Mesenteric fat pad (tissue), 1 donor: Measurements from ENCODE around the gene ELOVL3. TPM values are rescaled to one million over a fixed set of nuclear protein-coding genes. Genes with fewer than 3 reads are reported as not detected.
"Not testable (repeated sequence)": the region's sequence is repeated elsewhere in the genome, so short reads cannot be mapped to it uniquely, and the experiment has no call there.

Experiments used
- DNase-seq: peaks from one replicate; pipeline ENCODE4 v3.0.0-alpha.2; 2020; ENCODE audit warnings: low spot score
- long read RNA-seq: library from polyadenylated mRNA; unstranded; transcript quantifications from one replicate; pipeline ENCODE4 v2.0.0, GENCODE V29; 2020
- total RNA-seq: library from RNA; stranded (reverse); fragmentation: NEBNext Ultra II Directional; extraction: Animal tissue kit (Norgen Biotek cat#: 25700); gene quantifications from one replicate; pipeline ENCODE4 v1.2.1, GENCODE V29; 2021
- donor health status: DM: yes; HTN: yes; CAD: no.

Gene ELOVL3, protein sequence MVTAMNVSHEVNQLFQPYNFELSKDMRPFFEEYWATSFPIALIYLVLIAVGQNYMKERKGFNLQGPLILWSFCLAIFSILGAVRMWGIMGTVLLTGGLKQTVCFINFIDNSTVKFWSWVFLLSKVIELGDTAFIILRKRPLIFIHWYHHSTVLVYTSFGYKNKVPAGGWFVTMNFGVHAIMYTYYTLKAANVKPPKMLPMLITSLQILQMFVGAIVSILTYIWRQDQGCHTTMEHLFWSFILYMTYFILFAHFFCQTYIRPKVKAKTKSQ
- total RNA-seq, result 7.2 TPM
- long read RNA-seq, transcript ELOVL3-201 (4 exons, 1,371 nt), result major isoform, 39 of 41 reads
- long read RNA-seq, partial matches to known transcripts, result 0 of 41 reads
- long read RNA-seq, other reads (novel, unspliced or antisense), result 2 of 41 reads

DNA sequence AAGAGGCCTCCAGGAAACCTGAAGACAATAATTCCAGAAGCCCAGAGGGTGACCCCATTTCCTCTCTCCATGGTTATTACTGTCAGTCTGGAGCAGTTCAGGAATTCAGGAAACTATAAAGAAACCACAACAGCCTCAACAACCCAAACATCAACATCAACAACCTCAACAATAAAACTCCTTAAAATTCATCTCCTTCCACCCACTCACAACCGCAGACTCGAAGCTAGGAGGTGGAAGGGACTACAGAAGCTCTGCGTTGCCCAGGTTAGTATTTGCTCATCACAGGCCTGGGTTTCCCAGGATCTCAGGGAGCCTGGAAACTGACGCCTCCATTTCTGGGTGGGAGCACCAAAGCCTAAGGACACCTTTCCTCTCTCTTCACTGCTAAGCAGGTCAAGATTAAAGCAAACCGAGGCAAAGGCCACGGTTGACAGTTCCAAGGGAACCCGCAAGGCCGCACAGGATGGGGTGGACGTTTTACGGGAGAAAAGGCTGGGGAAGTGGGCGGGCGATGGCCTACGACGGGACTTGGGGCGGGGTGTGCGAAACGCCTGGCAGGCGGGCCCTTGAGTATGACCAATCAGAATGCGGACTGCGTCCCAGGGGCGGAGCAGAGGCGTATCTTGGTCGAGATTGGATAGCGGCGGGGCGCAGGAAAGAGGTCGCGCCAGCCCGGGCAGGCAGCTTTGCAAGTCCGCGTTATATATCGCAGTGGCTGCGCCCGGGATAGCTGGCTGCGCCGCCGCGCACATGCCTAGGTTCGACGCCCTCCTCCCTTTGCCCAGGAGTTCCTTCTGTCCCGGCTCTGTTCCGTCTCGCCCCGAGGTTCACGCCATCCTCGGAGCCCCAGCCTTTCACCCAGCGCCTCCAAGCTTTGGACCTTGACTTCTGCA, at the start of gene ELOVL3:
Gene ELOVL3 (plus strand): TSS at position 654 of the 896 bp plus-strand sequence. CDS start 250 bp downstream, outside the sequence.
- peak; percentile 96 for DNase-seq

DNA sequence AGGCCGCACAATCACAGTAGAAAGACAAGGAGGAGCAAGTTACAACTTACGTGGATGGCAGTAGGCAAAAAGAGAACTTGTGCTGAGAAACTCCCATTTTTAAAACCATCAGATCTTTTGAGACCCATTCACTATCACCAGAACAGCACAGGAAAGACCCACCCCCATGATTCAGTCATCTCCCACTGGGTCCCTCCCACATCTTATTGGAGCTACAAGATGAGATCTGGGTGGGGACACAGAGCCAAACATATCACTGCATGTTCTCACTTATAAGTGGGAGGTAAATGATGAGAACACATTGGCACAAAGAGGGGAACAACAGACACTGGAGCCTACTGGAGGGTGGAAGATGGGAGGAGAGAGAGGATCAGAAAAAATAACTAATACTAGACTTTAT, 41.5 kb upstream of the ELOVL3 start:
- DNase-seq, result no peak

DNA sequence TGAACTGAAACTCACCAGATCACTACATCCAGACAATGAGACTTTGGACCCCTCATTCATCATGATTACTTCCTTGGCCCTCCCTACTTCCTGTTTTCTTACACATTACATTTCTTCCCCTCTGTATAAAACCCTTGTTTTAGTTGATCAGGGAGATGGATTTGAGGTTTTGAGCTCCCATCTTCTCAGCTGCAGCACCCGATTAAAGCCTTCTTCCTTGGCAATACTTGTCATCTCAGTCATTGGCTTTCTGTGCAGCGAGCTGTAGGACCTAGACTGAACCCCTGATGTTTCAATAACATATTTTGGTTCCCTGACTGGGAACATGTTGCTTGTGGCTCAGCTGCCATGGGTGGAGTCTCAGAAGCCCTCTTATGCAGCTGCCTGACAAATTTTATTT, 40.8 kb upstream of the ELOVL3 start:
- no peak for DNase-seq

DNA sequence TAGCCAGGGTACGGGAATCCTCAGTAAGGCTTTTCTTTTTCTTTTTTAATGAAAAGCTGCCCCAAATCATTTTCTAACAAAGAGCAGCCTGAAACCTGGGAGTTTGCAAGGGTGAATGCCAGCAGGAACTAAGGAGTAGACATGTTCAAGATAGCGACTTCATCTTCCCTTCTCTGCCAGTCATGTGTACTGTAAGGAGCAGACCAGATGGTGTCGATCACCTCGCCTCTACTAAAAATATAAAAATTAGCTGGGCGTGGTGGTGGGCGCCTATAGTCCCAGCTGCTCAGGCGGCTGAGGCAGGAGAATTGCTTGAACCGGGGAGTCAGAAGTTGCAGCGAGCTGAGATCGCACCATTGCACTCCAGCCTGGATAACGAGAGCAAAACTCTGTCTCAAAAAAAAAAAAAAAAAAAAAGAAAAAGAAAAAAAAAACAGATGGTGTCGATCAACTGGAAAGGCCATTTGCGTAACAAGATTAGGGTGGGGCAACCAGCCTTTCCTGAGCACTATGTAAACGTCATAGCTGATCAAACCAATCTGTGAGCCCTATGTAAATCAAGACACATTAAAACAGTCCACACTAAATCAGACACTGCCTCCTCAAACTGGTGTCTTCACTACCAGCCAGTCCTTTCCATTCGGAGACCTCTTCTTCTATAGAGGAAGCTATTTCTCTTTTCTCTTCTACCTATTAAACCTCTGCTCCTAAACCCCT, 40.1 kb upstream of the ELOVL3 start:
- no peak for DNase-seq

DNA sequence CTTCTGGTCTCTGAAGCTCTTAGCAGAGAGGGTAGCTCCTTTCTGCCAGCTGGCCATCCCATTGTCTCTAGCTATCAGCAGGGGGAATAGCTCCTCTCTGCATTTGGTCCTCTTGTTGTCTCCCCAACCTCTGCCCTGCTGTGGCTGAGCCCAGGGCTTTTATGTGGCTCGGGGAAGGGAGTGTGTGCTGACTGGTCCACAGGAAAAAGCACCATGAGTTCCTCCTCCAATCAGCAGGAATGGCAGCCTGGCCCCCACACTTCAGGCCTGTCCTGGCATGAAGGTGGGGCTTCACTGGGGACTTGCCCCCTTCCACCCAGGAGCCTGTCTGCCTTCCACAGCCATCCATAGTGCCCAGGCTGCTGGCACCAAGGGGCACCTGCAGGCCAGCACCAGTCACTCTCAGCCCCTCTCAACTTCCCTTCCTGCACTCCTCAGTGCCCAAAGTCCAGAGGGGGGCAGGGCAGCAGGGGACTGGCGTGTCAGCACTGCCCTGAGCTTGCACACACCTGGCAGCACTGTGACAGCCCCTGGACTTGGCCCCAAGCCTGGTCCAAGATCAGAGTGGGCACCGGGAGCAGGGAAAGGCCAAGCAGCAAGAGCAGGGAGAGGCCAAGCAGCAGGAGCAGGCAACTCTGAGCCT, 37.7 kb upstream of the ELOVL3 start:
- DNase-seq, result no peak

DNA sequence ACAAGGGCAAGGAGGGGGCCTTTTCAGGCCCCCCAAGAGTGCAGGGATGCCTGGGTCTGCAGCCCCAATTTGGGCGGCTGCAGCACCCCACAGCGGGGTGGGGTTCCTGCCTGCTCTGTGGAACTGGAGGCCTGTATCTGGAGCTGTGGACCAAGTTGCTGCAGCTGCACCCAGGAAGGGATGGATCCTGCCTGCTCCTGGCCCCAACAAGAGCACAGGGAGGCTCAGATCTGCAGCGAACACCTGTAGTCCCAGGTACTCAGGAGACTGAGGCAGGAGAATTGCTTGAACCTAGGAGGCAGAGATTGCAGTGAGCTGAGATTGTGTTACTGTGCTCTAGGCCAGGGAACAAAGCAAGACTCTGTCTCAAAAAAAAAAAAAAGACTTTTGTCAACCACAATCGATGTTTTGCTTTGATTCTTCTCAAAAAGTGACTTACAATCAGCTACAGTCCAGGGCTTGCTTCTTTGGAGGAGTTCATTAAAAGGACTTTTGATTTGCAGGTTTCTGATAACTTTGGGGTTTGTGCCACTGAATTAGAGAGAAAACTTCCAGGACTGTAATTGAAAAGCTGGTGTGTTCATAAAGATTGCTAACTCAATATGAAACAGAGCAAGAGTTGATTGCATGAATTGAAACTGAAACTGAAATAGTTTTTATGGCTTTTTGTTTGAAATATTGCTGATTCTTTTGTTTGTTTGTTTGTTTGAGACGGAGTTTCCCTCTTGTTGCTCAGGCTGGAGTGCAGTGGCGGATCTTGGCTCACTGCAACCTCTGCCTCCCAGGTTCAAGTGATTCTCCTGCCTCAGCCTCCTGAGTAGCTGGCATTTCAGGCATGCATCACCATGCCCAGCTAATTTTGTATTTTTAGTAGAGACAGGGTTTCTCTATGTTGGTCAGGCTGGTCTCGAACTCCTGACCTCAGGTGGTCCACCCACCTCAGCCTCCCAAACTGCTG, 36.9 kb upstream of the ELOVL3 start:
- not testable (repeated sequence) for DNase-seq

DNA sequence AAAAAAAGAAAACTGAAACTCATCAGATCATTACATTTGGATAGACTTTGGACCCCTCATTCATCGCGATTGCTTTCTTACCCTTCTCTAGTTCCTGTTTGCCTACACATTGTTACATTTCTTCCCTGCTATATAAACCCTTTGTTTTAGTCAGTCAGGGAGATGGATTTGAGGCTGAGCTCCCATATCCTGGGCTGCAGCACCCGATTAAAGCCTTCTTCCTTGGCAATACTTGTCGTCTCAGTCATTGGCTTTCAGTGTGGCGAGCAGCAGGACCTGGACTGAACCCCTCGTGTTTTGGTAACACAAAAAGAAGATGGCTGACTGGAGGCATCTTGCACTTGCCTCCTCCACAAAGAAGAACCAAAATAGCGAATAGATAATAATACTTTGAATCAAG, 34.1 kb upstream of the ELOVL3 start:
- DNase-seq, result no peak

DNA sequence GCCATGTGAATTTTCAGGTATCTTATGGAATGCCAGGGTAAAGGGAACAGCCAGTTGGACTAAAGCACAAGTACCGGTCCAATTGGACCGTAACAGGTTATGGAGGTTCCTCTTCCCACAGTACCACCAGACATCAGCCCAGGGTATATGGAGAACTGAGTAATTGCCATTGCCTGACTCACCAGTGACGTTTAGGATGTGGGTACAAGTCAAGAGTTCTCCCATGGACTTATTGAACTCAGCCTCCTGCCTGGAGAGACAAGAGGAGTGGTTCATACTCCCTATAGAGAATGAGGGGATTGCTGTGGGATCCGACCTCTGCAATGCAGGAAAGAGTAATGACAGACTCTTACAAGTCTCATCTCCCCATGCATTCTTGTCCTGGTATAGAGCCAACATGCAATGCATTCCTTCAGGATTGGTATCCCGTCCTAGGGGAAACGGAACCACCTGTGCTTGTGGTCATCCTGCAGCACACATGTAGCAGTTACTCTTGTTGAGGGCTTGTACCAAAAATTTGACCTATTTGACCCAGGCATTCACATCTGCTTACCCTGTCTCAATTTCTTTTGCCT, 30.7 kb upstream of the ELOVL3 start:
- DNase-seq, result no peak

DNA sequence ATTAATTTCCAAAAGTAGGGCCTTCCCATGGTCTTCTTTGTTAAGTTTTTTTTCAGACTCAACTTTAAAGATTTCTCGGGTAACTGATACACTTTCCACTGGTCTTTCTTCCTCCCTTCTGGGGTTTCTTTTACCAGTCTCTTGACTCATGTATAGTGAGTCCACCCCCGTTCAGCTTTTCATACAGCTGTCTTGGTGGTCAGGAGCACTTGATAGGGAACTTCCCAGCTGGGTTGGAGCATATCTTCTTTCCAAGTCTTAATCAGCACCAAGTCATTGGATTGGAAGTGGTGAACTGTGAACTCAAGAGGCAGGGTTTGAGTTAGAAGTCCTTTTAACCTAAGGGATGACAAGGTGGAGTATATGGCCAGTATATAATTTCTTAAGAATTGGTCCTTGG, 29.2 kb upstream of the ELOVL3 start:
- no peak for DNase-seq

DNA sequence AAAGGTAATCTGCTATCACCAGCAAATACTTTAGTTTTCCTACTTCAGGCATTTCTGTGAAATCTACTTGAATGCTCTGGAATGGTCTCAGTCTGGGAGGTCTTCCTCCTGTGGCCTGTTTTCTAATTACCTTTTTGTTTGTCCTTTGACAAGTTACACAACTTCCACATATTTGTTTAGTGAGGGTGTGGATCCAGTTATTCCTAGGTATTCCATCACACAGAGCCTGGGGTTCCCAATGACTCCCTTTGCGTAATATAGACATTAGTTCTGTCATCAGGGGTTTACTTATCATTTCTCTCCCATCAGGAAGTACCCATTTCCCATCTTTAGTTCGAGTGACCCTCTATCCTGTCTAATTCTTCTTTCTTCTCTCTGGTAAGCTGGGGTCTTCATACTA, 28.1 kb upstream of the ELOVL3 start:
- no peak for DNase-seq

DNA sequence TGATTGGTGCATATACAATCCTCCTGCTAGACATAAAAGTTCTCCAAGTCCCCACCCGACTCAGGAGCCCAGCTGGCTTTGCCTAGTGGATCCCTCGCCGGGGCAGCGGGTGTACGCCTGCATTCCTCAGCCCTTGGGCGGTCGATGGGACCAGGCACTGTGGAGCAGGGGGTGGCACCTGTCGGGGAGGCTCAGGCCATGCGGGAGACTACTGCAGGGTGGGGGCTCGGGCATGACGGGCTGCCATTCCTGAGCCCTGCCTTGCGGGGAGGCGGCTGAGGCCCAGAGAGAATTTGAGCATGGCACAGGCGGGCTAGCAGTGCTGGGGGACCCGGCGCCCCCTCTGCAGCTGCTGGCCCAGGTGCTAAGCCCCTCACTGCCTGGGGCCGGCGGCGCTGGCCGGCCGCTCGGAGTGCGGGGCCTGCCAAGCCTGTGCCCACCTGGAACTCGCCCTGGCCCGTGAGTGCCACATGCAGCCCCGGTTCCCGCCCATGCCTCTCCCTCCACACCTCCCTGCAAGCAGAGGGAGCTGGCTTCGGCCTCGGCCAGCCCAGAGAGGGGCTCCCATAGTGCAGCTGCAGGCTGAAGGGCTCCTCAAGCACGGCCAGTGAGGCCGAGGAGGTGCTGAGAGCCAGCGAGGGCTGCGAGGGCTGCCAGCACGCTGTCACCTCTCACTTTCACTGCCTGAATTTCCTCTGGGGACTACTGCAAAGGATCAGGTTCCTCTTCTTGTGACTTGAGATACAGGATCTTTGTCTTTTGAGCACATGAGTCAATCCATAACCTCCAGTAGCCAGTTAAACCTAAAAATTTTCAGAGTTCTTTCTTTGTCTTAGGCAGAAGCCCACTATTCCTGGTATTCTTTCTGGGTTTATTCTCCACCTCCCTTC, 25.1 kb upstream of the ELOVL3 start:
- DNase-seq, result no peak

DNA sequence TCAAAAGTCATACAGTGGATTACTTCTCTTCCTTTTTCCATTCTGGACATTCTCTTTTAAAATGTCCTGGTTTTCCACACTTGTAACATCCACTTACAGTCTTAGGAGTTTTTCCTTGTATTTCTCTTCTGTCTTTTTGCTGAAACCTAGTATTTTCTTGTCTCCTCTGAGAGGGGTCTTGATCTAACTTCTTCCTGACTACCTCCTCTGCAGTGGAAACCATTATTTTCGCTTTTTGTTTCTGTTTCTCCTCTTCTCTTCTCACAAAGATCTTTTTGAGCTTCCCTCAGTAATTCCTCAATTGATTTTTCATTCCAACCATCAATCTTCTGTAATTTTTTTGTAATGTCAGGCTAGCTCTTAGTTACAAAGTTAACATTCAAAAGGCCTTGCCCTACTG, 23.7 kb upstream of the ELOVL3 start:
- DNase-seq, result no peak

DNA sequence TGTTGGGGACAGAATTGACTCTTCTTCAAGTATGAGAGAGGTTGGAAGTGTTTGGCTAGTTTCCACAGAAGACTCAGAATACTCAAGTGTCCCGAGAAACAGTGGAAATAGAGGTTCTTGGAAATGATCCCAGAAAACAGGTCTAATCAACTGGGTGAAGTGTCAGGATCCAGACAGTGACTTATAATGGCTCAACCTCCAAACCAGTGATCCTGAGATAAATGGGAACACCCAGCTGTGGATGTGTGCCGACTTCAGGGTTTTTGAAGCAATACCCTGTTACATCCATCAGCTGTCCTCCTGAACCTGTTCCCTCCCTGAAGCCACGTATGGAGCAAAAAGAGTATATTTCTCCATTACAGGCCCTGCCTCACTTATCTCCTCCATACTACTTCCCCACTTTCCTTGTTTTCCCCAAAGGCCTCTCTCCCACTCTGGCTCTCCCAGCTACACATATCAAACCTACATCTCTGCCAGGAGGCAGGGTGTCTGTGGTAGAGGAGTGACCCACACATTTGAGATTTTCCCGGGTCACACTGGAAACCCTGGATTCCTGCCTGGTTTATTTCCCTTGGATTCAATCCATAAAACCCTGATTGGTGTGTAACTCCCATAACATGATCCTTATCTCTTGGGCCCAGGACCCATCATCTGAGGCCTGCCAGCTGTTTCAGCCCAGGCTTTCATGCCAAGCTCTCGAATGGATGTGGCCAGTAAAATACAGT, 17.6 kb upstream of the ELOVL3 start:
- DNase-seq, result no peak

DNA sequence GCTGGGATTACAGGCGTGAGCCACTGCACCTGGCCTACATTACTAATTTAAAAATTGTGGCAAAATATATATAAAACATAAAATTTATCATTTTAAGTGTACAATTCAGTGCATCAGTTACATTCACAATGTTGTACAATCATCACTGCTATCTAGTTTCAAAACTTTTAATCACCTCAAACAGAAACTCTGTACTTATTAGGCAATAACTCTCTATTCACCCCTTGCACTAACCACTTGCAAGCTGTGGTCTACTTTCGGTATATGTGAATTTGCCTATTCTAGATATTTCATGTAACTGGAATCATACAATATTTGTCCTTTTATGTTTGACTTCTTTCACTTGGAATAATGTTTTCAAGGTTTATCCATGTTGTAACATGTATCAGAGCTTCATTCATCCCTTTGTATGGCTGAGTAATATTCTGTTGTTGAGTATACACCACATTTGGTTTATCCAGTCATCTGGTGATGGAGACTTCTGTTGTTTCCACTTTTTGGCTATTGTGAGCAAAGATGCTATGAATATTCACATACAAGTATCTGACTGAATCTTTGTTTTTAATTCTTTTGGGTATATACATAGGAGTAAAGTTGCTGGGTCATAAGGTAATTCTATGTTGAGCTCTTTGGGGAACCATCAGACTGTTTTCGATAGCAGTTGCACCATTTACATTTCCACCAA, 14.3 kb upstream of the ELOVL3 start:
- no peak for DNase-seq

DNA sequence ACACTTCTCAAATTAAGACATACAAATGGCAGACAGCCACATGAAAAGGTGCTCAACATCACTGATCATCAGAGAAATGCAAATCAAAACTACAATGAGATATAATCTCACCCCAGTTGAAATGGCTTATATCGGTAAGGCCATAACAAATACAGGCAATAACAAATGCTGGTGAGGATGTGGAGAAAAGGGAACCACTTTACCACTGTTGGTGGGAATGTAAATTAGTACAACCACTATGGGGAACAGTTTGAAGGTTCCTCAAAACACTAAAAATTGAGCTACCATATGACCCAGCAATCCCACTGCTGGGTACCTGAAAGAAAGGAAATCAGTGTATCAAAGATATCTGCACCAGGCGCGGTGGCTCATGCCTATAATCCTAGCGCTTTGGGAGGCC, 12.5 kb upstream of the ELOVL3 start:
- not testable (repeated sequence) for DNase-seq

DNA sequence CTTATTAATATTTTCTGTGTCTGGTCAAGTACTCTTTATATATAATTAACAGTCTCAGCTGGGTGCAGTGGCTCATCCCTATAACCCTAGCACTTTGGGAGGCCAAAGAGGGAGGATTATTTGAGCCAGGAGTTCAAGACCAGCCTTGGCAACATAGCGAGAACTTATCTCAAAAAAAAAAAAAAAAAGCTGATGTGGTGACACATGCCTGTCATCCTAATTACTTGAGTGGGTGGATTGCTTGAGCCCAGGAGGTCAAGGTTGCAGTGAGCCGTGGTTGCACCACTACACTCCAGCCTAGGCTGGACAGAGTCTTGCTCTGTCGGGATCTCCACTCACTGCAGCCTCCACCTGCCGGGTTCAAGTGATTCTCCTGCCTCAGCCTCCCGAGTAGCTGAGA, 6.7 kb upstream of the ELOVL3 start:
- DNase-seq, result no peak

DNA sequence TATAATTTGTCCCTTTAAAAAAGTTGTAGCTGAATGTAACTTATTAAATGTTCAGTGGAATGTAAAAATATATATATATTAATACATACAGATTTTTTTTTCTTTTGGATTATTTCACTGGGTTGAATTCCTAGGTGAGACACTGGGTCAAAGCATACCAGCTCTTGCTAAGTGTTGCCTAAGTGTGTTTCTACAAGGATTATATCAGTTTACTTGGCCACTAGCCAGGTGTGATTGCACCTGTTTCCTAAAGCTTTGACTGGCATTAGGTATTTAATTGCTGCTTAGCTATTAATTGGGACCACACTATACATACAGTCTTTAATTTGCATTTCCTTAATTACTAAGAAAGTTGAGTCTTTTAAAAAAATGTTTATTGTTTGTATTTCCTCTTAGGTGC, 5.5 kb upstream of the ELOVL3 start:
- DNase-seq, result no peak
